CD4-positive, CD25-positive, alpha-beta regulatory T cell (primary cell): ENCODE results near the gene PRKG1. TPM values are rescaled to one million over a fixed set of nuclear protein-coding genes. Genes with fewer than 3 reads are reported as not detected.

Experiments used
- ATAC-seq, 2 donors: fragments of 150-1000 bp; cut with Tn5 transposase; one replicate each; pipeline ENCODE4 v1.10.0; 2021; ENCODE audit warnings: low read depth in 2 of 2, moderate number of reproducible peaks in 2 of 2, moderate library complexity in 1 of 2
- DNase-seq, 3 donors: peaks; one replicate each; pipeline versions ENCODE4 v3.0.0 to v3.0.0-alpha.2; 2012 to 2022; ENCODE audit warnings: mixed read lengths in 1 of 3
- H3K27ac ChIP-seq: one replicate; pipeline ENCODE4 v1.7.0; 2013; ENCODE audit warnings: mild to moderate bottlenecking, low read length; ENCODE audit not compliant: insufficient read depth, poor library complexity, severe bottlenecking
- H3K27me3 ChIP-seq: one replicate; pipeline ENCODE4 v1.7.0; 2013; ENCODE audit warnings: low read length; ENCODE audit not compliant: control insufficient read depth, insufficient read depth
- H3K36me3 ChIP-seq: one replicate; pipeline ENCODE4 v1.7.0; 2013; ENCODE audit warnings: mild to moderate bottlenecking, low read length, moderate library complexity; ENCODE audit not compliant: control insufficient read depth, insufficient read depth
- H3K4me1 ChIP-seq: 2 replicates; pipeline ENCODE4 v1.7.0; 2013; ENCODE audit warnings: mild to moderate bottlenecking, low read length; ENCODE audit not compliant: insufficient read depth, control insufficient read depth, poor library complexity, severe bottlenecking
- H3K4me3 ChIP-seq: one replicate; pipeline ENCODE4 v1.7.0; 2013; ENCODE audit warnings: low read depth, mild to moderate bottlenecking, low read length, moderate library complexity
- H3K9me3 ChIP-seq, 2 experiments: 1 replicate in 1 of 2; 2 replicates in 1 of 2; pipeline ENCODE4 v1.7.0; 2013; ENCODE audit warnings: low read length in 2 of 2, mild to moderate bottlenecking in 1 of 2, moderate library complexity in 1 of 2; ENCODE audit not compliant: control insufficient read depth in 2 of 2
- H3K27ac Mint-ChIP-seq, 3 donors: one replicate each; pipeline ENCODE4 v1.8.0; 2020 to 2022; ENCODE audit warnings: mild to moderate bottlenecking in 3 of 3, mixed read lengths in 3 of 3, moderate library complexity in 2 of 3
- H3K27me3 Mint-ChIP-seq: one replicate; pipeline ENCODE4 v1.8.0; 2022; ENCODE audit warnings: mild to moderate bottlenecking, mixed read lengths
- H3K36me3 Mint-ChIP-seq: one replicate; pipeline ENCODE4 v1.8.0; 2020; ENCODE audit warnings: mixed read lengths
- H3K4me1 Mint-ChIP-seq, 4 donors: one replicate each; pipeline ENCODE4 v1.8.0; 2020 to 2022; ENCODE audit warnings: mixed read lengths in 4 of 4, mild to moderate bottlenecking in 1 of 4
- H3K4me3 Mint-ChIP-seq, 4 donors: one replicate each; pipeline ENCODE4 v1.8.0; 2020 to 2022; ENCODE audit warnings: mild to moderate bottlenecking in 4 of 4, mixed read lengths in 4 of 4, moderate library complexity in 3 of 4
- H3K9me3 Mint-ChIP-seq, 7 donors: one replicate each; pipeline ENCODE4 v1.8.0; 2020 to 2022; ENCODE audit warnings: mixed read lengths in 7 of 7, mild to moderate bottlenecking in 3 of 7, moderate library complexity in 2 of 7
- polyA plus RNA-seq, 4 donors: library from polyadenylated mRNA; unstranded; fragments of 300-500 nt; fragmentation: Illumina TruSeq; gene quantifications; one replicate each; pipeline ENCODE4 v1.2.3, GENCODE V29; 2021
- total RNA-seq: library from RNA; stranded (reverse); gene quantifications from one replicate; pipeline ENCODE4 v1.2.3, GENCODE V29; 2022

PRKG1 gene
- total and polyA plus RNA-seq, 5 donors from 2014 or later = 0.30 TPM; not detected in 4

DNA sequence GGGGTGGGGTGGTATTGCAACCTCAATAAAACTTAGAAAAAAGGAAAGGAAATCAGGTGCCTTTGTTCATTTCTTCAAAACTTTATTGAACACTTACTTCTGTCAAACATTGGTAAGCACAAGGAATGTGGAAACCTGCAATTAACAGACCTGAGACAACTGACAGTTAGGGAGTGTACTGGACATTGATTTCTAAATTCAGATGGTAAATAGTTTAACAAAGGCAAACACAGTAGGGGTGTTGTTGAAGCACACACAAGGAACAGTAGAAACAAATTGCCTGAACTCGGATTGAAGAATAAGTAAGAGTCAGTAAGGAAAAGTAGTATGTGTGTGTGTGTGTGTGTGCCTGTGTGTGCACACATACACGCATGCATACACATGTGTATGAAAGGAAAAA, 516.5 kb downstream of the PRKG1 start:
- Mint-ChIP-seq H3K36me3 (no peaks in the 10 kb centered on the region), H3K4me1 (no peaks in the 10 kb centered on the region), H3K4me3 (no peak overlapping the region), H3K27ac (no peak overlapping the region), H3K9me3 (no peaks in the 10 kb centered on the region), H3K27me3 (no peaks in the 10 kb centered on the region)
- Histone ChIP-seq H3K4me3 (no peak overlapping the region), H3K4me1 (no peaks in the 10 kb centered on the region), H3K27me3 (no peaks in the 10 kb centered on the region), H3K27ac (no peak overlapping the region), H3K36me3 (no peaks in the 10 kb centered on the region), H3K9me3 (no peaks in the 10 kb centered on the region)
- DNase-seq = no peak
- ATAC-seq = no peak

DNA sequence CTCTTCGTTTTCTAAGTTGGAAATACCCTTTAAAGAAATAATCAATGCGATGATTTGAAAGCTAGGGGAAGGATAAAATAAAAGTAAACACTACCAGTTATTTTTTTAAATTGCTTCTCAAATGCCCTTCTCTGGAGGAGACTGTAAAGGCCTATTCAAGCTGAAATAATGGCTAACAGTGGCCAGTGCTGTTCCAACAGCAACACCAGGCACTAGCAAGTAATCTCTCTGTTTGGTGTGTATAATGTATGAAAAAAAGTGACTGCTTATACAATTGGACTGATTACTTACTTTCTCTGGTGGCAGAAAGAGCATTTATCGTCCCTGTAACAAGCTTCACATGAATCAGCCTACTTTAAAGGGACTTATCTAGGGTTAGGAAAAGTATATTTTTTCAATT, 522.4 kb downstream of the PRKG1 start:
- no peaks in the 10 kb centered on the region for H3K27me3 Mint-ChIP-seq
- no peak overlapping the region for H3K4me3 Mint-ChIP-seq
- H3K4me3 ChIP-seq = no peak overlapping the region
- no peaks in the 10 kb centered on the region for H3K36me3 ChIP-seq
- no peaks in the 10 kb centered on the region for H3K4me1 Mint-ChIP-seq
- H3K27ac Mint-ChIP-seq = no peak overlapping the region
- no peaks in the 10 kb centered on the region for H3K9me3 ChIP-seq
- DNase-seq = no peak
- H3K4me1 ChIP-seq = no peaks in the 10 kb centered on the region
- no peaks in the 10 kb centered on the region for H3K27me3 ChIP-seq
- no peaks in the 10 kb centered on the region for H3K36me3 Mint-ChIP-seq
- no peak for ATAC-seq
- H3K27ac ChIP-seq = no peak overlapping the region
- peaks cover 0 to 4% (median 0%) of the 10 kb centered on the region in 7 donors for H3K9me3 Mint-ChIP-seq

DNA sequence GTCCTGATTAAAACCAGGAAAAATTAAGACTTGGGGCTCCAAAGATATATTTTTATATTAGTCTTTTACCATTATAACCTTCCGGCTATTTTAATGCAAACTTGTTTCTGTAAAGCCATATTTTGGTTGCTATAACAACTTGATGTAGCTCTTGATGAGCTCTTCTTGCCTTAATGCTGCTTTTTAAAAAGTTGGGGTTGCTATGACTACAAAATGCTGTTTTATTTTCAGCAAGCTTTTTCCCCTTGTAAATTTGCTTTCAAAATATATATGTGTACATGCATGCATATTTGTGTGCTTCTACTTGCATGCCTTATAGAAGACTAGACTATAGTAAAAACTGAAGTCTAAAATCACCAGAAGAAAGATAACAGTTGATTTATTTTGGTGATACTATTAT, 525.4 kb downstream of the PRKG1 start:
- Histone ChIP-seq H3K4me1 (no peaks in the 10 kb centered on the region), H3K27ac (no peak overlapping the region), H3K36me3 (no peaks in the 10 kb centered on the region), H3K4me3 (no peak overlapping the region), H3K27me3 (no peaks in the 10 kb centered on the region), H3K9me3 (no peaks in the 10 kb centered on the region)
- Mint-ChIP-seq H3K4me1 (no peaks in the 10 kb centered on the region), H3K27me3 (no peaks in the 10 kb centered on the region), H3K36me3 (no peaks in the 10 kb centered on the region), H3K4me3 (no peak overlapping the region), H3K9me3 (peaks cover 0 to 4% (median 0%) of the 10 kb centered on the region in 7 donors), H3K27ac (no peak overlapping the region)
- no peak for DNase-seq
- no peak for ATAC-seq

DNA sequence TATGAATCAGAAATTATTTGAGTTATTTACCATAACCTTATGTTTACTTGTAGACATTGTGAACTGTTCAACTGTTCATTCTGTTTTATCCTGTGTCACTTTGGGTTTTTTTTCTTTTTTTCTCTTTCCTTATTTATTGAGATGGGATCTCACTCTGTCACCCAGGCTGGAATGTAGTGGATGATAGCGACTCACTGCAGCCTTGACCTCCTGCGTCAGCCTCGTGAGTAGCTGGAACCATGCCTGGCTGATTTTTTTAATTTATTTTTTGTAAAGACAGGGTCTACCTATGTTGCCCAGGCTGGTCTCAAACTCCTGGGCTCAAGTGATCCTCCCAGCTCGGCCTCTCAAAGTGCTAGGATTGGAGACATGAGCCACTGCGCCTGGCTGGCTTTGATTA, 528.0 kb downstream of the PRKG1 start:
- Histone ChIP-seq H3K36me3 (no peaks in the 10 kb centered on the region), H3K4me1 (no peaks in the 10 kb centered on the region), H3K4me3 (no peak overlapping the region), H3K27me3 (no peaks in the 10 kb centered on the region), H3K27ac (no peak overlapping the region), H3K9me3 (no peaks in the 10 kb centered on the region)
- no peaks in the 10 kb centered on the region for H3K4me1 Mint-ChIP-seq
- DNase-seq = no peak
- no peak for ATAC-seq
- no peak overlapping the region for H3K27ac Mint-ChIP-seq
- peaks cover 0 to 4% (median 0%) of the 10 kb centered on the region in 7 donors for H3K9me3 Mint-ChIP-seq
- no peaks in the 10 kb centered on the region for H3K27me3 Mint-ChIP-seq
- H3K4me3 Mint-ChIP-seq = no peak overlapping the region
- H3K36me3 Mint-ChIP-seq = no peaks in the 10 kb centered on the region

DNA sequence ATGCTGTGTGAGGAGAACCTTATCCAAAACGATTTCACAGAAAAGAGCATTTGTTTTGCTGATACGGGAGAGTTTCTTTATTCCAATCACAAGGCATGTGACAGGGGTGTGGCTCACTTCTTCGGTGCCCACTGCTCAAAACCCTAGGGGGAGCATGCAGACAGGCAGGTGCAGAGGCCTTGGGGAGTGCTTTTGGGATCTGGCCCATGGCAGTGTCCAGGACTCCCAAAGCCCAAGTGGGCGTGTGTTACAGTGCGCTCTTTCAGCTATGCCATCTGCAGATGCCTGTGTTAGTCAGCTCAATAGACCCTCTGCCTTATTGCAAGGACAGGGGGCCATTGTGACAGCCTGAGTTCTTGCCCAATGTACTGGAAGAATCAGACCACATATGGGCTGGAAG, 530.3 kb downstream of the PRKG1 start:
- H3K4me3 ChIP-seq = no peak overlapping the region
- H3K27me3 Mint-ChIP-seq = no peaks in the 10 kb centered on the region
- no peaks in the 10 kb centered on the region for H3K4me1 ChIP-seq
- H3K9me3 Mint-ChIP-seq = peaks cover 0 to 1% (median 0%) of the 10 kb centered on the region in 7 donors
- no peaks in the 10 kb centered on the region for H3K9me3 ChIP-seq
- no peaks in the 10 kb centered on the region for H3K4me1 Mint-ChIP-seq
- no peaks in the 10 kb centered on the region for H3K36me3 Mint-ChIP-seq
- no peak for ATAC-seq
- no peak overlapping the region for H3K27ac Mint-ChIP-seq
- H3K36me3 ChIP-seq = no peaks in the 10 kb centered on the region
- H3K4me3 Mint-ChIP-seq = no peak overlapping the region
- no peak for DNase-seq
- no peak overlapping the region for H3K27ac ChIP-seq
- H3K27me3 ChIP-seq = no peaks in the 10 kb centered on the region

DNA sequence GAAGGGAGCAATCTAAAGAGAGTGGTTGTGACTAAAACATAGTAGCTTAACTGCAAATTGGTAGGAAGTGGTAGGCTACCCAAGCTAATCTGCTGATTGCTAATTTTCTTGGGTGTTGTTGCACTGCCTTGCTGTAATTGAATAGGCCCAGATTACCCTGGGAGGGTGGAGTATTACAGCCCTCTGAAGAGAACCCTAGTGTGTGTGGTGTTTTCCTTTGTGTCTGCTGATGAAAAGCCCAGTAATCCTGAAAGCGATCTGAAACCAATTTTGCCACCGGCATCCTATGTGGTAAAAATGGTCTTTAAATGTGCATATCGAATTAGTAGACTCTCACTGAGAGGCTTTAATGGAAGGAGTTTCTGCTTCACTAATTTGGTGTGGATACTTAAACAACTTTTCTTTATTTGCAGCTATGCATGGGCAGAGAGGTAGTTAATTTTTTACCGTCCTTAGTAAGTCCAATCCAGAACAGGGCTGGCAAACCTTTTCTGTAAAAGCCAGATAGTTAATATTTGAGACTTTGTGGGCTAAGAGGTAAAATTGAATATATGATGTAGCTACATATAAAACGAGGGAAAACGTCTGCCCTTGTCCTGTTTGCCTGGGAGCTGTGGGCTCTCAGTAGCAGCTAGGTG, 532.7 kb downstream of the PRKG1 start:
- Histone ChIP-seq H3K9me3 (no peaks in the 10 kb centered on the region), H3K36me3 (no peaks in the 10 kb centered on the region), H3K27ac (no peak overlapping the region), H3K27me3 (no peaks in the 10 kb centered on the region), H3K4me1 (no peaks in the 10 kb centered on the region), H3K4me3 (no peak overlapping the region)
- Mint-ChIP-seq H3K9me3 (peaks cover 0 to 1% (median 0%) of the 10 kb centered on the region in 7 donors), H3K27ac (no peak overlapping the region), H3K36me3 (no peaks in the 10 kb centered on the region), H3K4me3 (no peak overlapping the region), H3K27me3 (no peaks in the 10 kb centered on the region), H3K4me1 (no peaks in the 10 kb centered on the region)
- DNase-seq (no peak), ATAC-seq (no peak)

DNA sequence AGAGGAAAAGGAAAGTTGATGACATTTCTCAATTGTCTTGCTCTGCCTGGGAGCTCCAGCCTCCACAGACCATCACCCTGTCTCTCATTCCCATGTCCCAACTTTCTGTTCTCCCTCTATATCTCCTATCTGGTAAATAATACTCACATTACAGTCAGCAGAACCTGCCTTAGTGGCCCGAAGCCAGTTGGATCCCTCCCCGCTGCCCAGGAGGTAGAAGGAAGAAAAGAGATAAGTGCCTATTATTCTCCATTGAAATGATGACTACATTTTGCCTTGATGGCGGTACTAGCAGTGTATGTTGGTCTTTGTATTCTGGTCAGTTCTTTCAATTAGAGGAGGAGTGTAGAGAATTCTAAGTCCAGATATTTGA, 533.2 kb downstream of the PRKG1 start:
- Mint-ChIP-seq H3K27me3 (no peaks in the 10 kb centered on the region), H3K4me1 (no peaks in the 10 kb centered on the region), H3K36me3 (no peaks in the 10 kb centered on the region), H3K4me3 (no peak overlapping the region), H3K27ac (no peak overlapping the region), H3K9me3 (no peaks in the 10 kb centered on the region)
- Histone ChIP-seq H3K9me3 (no peaks in the 10 kb centered on the region), H3K27me3 (no peaks in the 10 kb centered on the region), H3K4me3 (no peak overlapping the region), H3K4me1 (no peaks in the 10 kb centered on the region), H3K36me3 (no peaks in the 10 kb centered on the region), H3K27ac (no peak overlapping the region)
- DNase-seq = no peak
- no peak for ATAC-seq

DNA sequence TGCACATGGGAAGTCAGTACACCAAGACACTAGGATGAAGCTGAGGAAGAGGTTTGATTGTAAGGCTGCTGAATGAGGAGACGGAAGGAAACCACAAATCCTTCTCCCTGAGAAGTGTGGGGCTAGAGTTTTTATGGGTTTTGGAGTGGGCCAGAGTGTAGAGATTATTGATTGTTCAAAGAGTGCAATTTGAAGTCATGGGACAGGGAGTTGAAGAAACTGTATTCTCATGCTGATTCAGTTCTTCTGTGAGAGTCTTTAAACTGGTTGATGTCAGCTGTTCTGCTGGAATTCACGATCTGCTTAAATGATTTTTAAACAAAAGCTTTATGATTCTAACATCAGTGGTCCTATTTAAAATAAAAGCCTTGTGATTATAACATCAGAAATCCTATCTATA, 533.9 kb downstream of the PRKG1 start:
- no peaks in the 10 kb centered on the region for H3K27me3 Mint-ChIP-seq
- ATAC-seq (no peak), DNase-seq (no peak)
- no peak overlapping the region for H3K27ac Mint-ChIP-seq
- Histone ChIP-seq H3K4me1 (no peaks in the 10 kb centered on the region), H3K27ac (no peak overlapping the region), H3K4me3 (no peak overlapping the region), H3K9me3 (no peaks in the 10 kb centered on the region), H3K27me3 (no peaks in the 10 kb centered on the region), H3K36me3 (no peaks in the 10 kb centered on the region)
- H3K9me3 Mint-ChIP-seq = peaks cover 0 to 2% (median 0%) of the 10 kb centered on the region in 7 donors
- no peaks in the 10 kb centered on the region for H3K36me3 Mint-ChIP-seq
- no peak overlapping the region for H3K4me3 Mint-ChIP-seq
- no peaks in the 10 kb centered on the region for H3K4me1 Mint-ChIP-seq
